Measurements from ENCODE around the gene ADCY9. TPM values are rescaled to one million over a fixed set of nuclear protein-coding genes. Genes with fewer than 3 reads are reported as not detected.
"Not testable (repeated sequence)": the region's sequence is repeated elsewhere in the genome, so short reads cannot be mapped to it uniquely, and the experiment has no call there.

ADCY9 gene
- total and polyA plus RNA-seq, 9 donors = 9.5 to 17.5 (median 15.9) TPM

GRCh38 chr16:3959148-3959547 is 157.1 kb downstream of the ADCY9 start:
- no peak overlapping the region for H3K4me3 ChIP-seq (ENCODE audit: low read length)
- no peaks in the 10 kb centered on the region for H3K9me3 ChIP-seq (replicated peaks; ENCODE audit: control insufficient read depth, low read depth, low read length)
- H3K27me3 ChIP-seq (ENCODE audit: control insufficient read depth, insufficient read depth, low read length) = peaks cover 7% of the 10 kb centered on the region
- DNase-seq = no peak
- H3K4me1 ChIP-seq (ENCODE audit: control insufficient read depth, insufficient read depth, low read length) = peaks cover 27% of the 10 kb centered on the region
- WGBS (ENCODE audit: insufficient coverage) = no CpG with 5 or more reads among the region's 3 CpGs
- H3K36me3 ChIP-seq (ENCODE audit: control insufficient read depth, insufficient read depth, low read length) = no peaks in the 10 kb centered on the region
- no peak overlapping the region for H3K27ac ChIP-seq (ENCODE audit: low read length)

GRCh38 chr16:3957344-3957980 is 158.8 kb downstream of the ADCY9 start:
- no peak for DNase-seq
- H3K36me3 ChIP-seq (ENCODE audit: control insufficient read depth, insufficient read depth, low read length) = no peaks in the 10 kb centered on the region
- peaks cover 3% of the 10 kb centered on the region for H3K27me3 ChIP-seq (ENCODE audit: control insufficient read depth, insufficient read depth, low read length)
- H3K27ac ChIP-seq (ENCODE audit: low read length) = no peak overlapping the region
- no peaks in the 10 kb centered on the region for H3K9me3 ChIP-seq (replicated peaks; ENCODE audit: control insufficient read depth, low read depth, low read length)
- H3K4me3 ChIP-seq (ENCODE audit: low read length) = no peak overlapping the region
- WGBS (ENCODE audit: insufficient coverage) = 53% methylated on average over 9 of the region's 23 CpGs
- peaks cover 33% of the 10 kb centered on the region for H3K4me1 ChIP-seq (ENCODE audit: control insufficient read depth, insufficient read depth, low read length)

GRCh38 chr16:3954411-3954921 is 161.8 kb downstream of the ADCY9 start:
- peak; percentile 83 for DNase-seq
- Histone ChIP-seq H3K9me3 (replicated peaks; ENCODE audit: control insufficient read depth, low read depth, low read length) (no peaks in the 10 kb centered on the region), H3K27ac (ENCODE audit: low read length) (peak overlapping the region; percentile 1), H3K4me1 (ENCODE audit: control insufficient read depth, insufficient read depth, low read length) (peaks cover 46% of the 10 kb centered on the region), H3K27me3 (ENCODE audit: control insufficient read depth, insufficient read depth, low read length) (peaks cover 3% of the 10 kb centered on the region), H3K4me3 (ENCODE audit: low read length) (no peak overlapping the region), H3K36me3 (ENCODE audit: control insufficient read depth, insufficient read depth, low read length) (no peaks in the 10 kb centered on the region)
- WGBS (ENCODE audit: insufficient coverage) = 19% methylated on average over 15 of the region's 15 CpGs

- WGBS (ENCODE audit: insufficient coverage) = 69% methylated on average over 11 of the region's 24 CpGs
- no peaks in the 10 kb centered on the region for H3K9me3 ChIP-seq (replicated peaks; ENCODE audit: control insufficient read depth, low read depth, low read length)
- H3K4me3 ChIP-seq (ENCODE audit: low read length) = no peak overlapping the region
- H3K36me3 ChIP-seq (ENCODE audit: control insufficient read depth, insufficient read depth, low read length) = no peaks in the 10 kb centered on the region
- H3K4me1 ChIP-seq (ENCODE audit: control insufficient read depth, insufficient read depth, low read length) = peaks cover 52% of the 10 kb centered on the region
- peaks cover 3% of the 10 kb centered on the region for H3K27me3 ChIP-seq (ENCODE audit: control insufficient read depth, insufficient read depth, low read length)
- DNase-seq = no peak
- peak overlapping the region; percentile 1 for H3K27ac ChIP-seq (ENCODE audit: low read length)
Measured at GRCh38 chr16:3953728-3954410, 162.4 kb downstream of the ADCY9 start.

GRCh38 chr16:3952737-3953131 is 163.5 kb downstream of the ADCY9 start:
- H3K27me3 ChIP-seq (ENCODE audit: control insufficient read depth, insufficient read depth, low read length) = no peaks in the 10 kb centered on the region
- WGBS (ENCODE audit: insufficient coverage) = 5% methylated on average over 6 of the region's 9 CpGs
- peak; percentile 94 for DNase-seq
- peak overlapping the region; percentile 97 for H3K27ac ChIP-seq (ENCODE audit: low read length)
- no peaks in the 10 kb centered on the region for H3K9me3 ChIP-seq (replicated peaks; ENCODE audit: control insufficient read depth, low read depth, low read length)
- H3K4me3 ChIP-seq (ENCODE audit: low read length) = no peak overlapping the region
- no peaks in the 10 kb centered on the region for H3K36me3 ChIP-seq (ENCODE audit: control insufficient read depth, insufficient read depth, low read length)
- H3K4me1 ChIP-seq (ENCODE audit: control insufficient read depth, insufficient read depth, low read length) = peaks cover 54% of the 10 kb centered on the region

- peaks cover 54% of the 10 kb centered on the region for H3K4me1 ChIP-seq (ENCODE audit: control insufficient read depth, insufficient read depth, low read length)
- 5% methylated on average over 4 of the region's 12 CpGs for WGBS (ENCODE audit: insufficient coverage)
- peak overlapping the region; percentile 97 for H3K27ac ChIP-seq (ENCODE audit: low read length)
- H3K36me3 ChIP-seq (ENCODE audit: control insufficient read depth, insufficient read depth, low read length) = no peaks in the 10 kb centered on the region
- DNase-seq = peak; percentile 96
- H3K9me3 ChIP-seq (replicated peaks; ENCODE audit: control insufficient read depth, low read depth, low read length) = no peaks in the 10 kb centered on the region
- no peak overlapping the region for H3K4me3 ChIP-seq (ENCODE audit: low read length)
- H3K27me3 ChIP-seq (ENCODE audit: control insufficient read depth, insufficient read depth, low read length) = no peaks in the 10 kb centered on the region
Measured at GRCh38 chr16:3951861-3952736, 164.1 kb downstream of the ADCY9 start.

GRCh38 chr16:3951380-3951779 is 164.9 kb downstream of the ADCY9 start:
- Histone ChIP-seq H3K4me1 (ENCODE audit: control insufficient read depth, insufficient read depth, low read length) (peaks cover 61% of the 10 kb centered on the region), H3K27ac (ENCODE audit: low read length) (peak overlapping the region; percentile 97)
- H3K27me3 ChIP-seq (ENCODE audit: control insufficient read depth, insufficient read depth, low read length); H3K4me3 ChIP-seq (ENCODE audit: low read length); H3K36me3 ChIP-seq (ENCODE audit: control insufficient read depth, insufficient read depth, low read length); DNase-seq; H3K9me3 ChIP-seq (replicated peaks; ENCODE audit: control insufficient read depth, low read depth, low read length): not testable (repeated sequence)
- no CpG with 5 or more reads among the region's 5 CpGs for WGBS (ENCODE audit: insufficient coverage)

GRCh38 chr16:3950343-3951193 is 165.7 kb downstream of the ADCY9 start:
- 22% methylated on average over 16 of the region's 32 CpGs for WGBS (ENCODE audit: insufficient coverage)
- H3K9me3 ChIP-seq (replicated peaks; ENCODE audit: control insufficient read depth, low read depth, low read length) = no peaks in the 10 kb centered on the region
- H3K27ac ChIP-seq (ENCODE audit: low read length) = peak overlapping the region; percentile 97
- no peaks in the 10 kb centered on the region for H3K27me3 ChIP-seq (ENCODE audit: control insufficient read depth, insufficient read depth, low read length)
- peak overlapping the region; percentile 23 for H3K4me3 ChIP-seq (ENCODE audit: low read length)
- peaks cover 68% of the 10 kb centered on the region for H3K4me1 ChIP-seq (ENCODE audit: control insufficient read depth, insufficient read depth, low read length)
- H3K36me3 ChIP-seq (ENCODE audit: control insufficient read depth, insufficient read depth, low read length) = no peaks in the 10 kb centered on the region
- DNase-seq = peak; percentile 98

GRCh38 chr16:3949946-3950342 is 166.3 kb downstream of the ADCY9 start:
- peak overlapping the region; percentile 23 for H3K4me3 ChIP-seq (ENCODE audit: low read length)
- peak overlapping the region; percentile 97 for H3K27ac ChIP-seq (ENCODE audit: low read length)
- H3K27me3 ChIP-seq (ENCODE audit: control insufficient read depth, insufficient read depth, low read length) = no peaks in the 10 kb centered on the region
- H3K9me3 ChIP-seq (replicated peaks; ENCODE audit: control insufficient read depth, low read depth, low read length) = no peaks in the 10 kb centered on the region
- 19% methylated on average over 5 of the region's 9 CpGs for WGBS (ENCODE audit: insufficient coverage)
- no peak for DNase-seq
- no peaks in the 10 kb centered on the region for H3K36me3 ChIP-seq (ENCODE audit: control insufficient read depth, insufficient read depth, low read length)
- H3K4me1 ChIP-seq (ENCODE audit: control insufficient read depth, insufficient read depth, low read length) = peaks cover 68% of the 10 kb centered on the region

All from muscle of leg (tissue), 11 donors.